Fibroblast of skin of left biceps (primary cell): ENCODE data around the gene DISC1.

Experiments used
- DNase-seq, 2 experiments: peaks; one replicate each; pipeline ENCODE4 v3.0.0-alpha.2; 2013; ENCODE audit warnings: low read depth in 2 of 2

Gene DISC1

DNA sequence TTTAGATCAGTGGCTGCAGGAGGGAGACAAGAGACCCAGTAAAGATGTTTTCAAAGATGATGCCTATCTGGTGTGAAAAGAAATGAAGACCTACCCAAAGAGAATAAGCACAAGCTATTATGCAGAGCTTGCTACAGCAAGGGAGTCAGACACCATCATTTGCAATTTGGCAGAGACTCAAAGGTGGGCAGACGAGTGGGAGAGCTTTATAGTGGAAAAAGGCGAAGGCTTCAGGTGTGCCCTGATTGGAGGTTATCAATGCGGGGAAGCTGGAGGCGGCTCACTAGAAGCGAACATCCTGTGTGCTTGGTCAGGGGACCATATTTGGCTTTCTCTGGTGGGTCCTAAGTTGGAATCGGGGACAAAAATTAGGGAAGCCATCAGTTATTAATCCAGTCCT lies 183.8 kb downstream of the DISC1 start:
- no peak for DNase-seq

DNA sequence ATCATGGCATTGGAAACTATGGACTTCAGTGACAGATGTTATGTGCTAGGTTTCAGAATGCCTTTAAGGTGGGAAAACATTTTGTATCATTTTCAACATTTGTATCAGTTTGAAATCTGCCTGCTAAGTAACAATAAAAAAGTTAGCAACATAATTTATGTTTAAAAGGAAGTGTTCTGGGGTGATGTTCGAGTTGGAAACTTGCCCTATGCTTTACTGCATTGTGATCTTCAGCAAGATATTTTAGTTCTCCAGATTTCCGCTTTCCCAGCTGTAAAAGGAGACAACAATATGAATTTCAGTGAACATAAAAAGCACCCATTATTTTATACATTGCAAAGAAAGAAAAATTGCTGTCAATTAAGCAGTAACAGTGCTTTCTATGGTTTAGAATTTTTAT lies 187.4 kb downstream of the DISC1 start:
- DNase-seq: no peak

DNA sequence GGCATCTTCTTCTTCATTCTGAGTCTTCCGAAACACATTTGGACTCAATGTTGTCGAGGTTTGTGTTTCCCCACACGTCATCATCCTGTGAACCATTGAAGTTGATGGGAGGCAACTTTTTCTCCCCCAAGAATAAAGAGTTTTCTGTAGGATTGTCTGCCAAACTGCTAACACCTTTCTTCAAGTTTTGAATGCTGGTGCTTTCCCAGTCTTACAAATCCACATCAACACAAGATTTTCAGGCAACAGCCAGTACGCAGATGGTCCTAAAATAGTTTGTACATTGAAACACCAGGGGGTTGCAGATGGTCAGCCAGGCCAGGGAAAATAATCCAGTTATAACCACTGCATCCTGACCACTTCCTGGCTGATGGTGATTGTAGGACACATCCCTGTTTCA lies 187.9 kb downstream of the DISC1 start:
- DNase-seq: no peak

DNA sequence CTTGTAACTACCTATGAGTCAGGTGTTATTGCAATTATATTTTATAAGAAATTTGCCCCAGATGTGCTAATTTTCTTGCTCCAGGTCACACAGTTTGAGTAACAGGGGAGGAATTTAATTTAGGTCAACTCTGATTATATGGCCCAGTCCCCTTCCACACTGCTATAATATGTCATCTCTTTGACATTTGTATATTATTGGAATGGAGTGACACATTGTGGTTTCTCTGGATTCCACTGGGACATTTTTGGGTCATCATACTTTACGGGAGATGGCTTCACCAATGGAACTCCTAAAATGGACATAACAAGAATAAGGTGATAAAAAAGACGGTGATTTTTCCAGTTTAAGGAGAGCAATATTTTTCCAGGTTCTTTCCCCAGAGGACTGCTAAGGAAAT lies 191.2 kb downstream of the DISC1 start:
- no peak for DNase-seq

DNA sequence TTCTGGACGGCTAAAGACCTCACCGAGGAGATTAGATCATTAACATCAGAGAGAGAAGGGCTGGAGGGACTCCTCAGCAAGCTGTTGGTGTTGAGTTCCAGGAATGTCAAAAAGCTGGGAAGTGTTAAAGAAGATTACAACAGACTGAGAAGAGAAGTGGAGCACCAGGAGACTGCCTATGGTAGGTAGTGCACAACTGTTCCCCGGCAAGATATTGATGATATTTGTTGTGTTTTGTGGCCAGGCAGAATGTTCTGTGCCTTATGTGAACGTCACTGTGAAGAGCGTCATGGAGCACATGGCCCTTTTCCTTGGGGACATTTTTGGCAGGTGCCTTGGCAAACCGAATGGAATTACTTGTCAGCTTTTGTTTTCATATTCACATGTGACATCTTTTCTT lies 191.7 kb downstream of the DISC1 start:
- DNase-seq: no peak

DNA sequence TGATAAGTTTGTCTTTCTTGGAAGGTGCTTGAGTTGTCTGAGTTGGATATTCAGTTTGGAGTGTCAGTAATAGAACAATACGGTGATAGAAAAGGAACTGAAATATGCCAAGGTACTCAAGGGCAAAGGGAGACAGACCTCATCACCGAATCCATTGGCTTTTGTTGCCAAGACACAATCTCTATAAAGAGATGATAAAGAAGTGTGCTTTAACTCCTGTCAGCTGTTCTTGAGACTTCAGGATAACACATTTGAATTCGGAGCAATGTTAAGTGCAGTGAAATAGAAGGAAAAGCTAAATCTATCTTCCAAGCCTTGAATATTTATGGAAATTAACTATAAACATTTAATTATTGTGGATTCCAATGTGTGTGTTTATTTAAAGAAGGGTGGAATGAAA lies 194.7 kb downstream of the DISC1 start:
- no peak for DNase-seq

DNA sequence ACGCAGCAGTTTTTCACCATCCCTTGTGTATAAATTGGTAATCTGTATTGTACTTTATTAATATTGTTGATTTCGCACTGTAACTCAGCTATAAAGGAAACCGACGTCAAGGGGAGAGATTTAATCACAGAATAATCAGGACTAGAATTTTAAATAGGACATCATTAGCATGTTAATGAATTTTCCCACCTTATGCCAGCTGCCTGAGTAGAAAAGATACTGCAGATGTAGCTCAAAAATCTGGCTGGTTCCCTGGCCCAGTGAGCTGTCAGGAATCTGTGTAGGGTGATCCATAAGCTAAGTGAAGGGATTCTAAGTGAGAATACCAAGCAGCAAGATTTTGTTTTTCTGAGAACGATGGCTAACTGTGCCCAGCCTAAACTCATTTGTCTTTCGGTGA lies 195.5 kb downstream of the DISC1 start:
- DNase-seq: no peak

DNA sequence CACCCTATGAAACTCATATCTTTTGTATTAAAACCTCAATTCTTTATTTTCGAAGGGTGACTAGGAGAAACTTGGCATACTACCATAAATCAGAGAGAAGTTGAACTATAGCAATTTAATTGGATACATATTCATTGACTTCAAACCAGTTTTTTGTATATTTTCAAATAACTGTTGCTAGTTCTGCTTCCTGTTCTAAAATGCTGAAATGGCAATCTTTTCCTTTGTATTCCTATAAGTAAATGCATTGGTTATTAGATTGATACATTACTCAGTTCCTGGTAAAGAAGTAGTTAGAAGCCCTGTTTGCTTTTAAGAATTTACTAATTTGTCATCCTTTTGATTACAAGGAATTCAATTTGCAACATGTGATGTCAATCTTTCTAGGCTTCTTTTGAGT lies 200.0 kb downstream of the DISC1 start:
- no peak for DNase-seq

DNA sequence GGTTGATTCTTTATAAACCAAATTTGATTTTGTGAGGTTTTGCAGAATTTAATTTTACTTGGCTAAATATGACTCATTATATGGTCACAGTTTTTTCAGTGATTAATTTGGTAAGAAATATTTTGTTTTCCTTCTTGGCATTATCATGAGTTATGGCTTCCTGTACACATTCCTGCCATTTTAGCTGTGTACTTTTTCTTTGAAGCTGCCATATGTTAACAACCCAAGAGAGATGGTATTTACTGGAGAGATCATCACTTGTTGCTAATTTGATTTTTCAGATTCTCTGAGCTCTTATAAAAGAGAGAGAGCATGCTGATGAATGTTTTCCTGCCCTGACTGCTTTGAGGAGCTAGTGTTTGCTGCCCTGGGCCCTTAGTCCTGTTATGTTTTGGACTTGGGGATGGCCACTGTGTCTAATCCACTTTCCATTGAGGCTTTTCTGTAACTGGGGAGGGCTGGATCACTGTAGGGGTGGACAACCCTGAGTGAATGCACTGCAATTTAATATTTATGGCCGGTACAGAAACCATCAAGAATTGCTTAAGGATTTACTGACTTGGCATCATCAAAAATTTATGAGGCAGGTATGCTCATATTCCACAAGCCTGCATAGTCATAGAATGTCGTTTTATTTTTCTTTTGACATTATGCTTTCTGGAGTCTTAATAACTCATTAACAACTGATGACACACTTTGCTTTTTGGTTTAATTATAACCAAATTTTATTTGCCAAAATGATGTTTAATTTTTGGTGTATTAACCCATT lies 200.9 kb downstream of the DISC1 start:
- peak; percentile 78 to 82 for DNase-seq

DNA sequence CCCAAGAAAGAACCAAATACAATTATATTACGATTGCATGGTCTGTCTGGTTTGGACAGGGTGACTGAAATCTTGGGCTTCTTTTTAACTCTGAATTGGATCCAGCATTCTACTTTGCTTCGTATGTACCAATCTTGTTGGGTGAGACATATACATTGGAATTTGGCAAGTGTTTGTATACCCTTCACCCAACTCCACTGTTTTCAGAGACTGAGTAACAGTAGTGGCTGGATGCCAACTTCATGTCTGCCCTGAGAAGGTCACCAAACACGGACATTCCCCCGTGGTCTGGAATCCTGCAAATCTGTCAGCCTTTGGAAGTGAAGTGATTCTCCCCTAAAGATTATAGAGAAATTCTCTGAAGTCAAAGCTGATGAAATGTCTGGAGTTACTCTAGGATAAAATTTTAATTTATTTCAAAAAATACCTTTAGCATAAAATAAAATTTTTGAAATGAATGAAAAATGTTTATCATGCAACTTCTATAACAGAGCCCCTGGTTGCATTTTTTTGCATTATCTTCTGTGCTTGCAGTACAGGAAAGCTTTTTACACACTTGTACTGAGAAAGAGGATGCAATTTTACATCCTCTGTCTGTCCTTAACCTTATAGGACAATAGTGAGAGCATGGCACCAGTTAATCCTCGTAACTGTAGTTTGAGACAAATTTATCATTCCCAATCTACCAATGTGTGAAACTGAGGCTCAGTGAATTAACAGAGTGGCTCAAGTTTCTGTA lies 201.8 kb downstream of the DISC1 start:
- DNase-seq: peak; percentile 74 to 79

DNA sequence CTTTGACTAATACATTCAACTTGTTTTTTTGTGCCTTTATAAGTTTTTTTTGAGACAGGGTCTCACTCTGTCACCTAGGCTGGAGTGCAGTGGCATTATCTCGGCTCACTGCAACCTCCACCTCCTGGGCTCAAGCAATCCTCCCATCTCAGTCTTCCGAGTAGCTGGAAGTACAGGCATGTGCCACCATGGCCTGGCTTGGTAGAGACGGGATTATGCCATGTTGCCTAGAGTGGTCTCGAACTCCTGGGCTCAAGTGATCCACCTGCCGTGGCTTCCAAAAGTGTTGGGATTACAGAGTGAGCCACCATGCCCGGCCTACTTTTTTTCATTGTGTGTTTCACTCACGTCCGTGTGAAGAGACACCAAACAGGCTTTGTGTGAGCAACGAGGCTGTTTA lies 202.7 kb downstream of the DISC1 start:
- no peak for DNase-seq

DNA sequence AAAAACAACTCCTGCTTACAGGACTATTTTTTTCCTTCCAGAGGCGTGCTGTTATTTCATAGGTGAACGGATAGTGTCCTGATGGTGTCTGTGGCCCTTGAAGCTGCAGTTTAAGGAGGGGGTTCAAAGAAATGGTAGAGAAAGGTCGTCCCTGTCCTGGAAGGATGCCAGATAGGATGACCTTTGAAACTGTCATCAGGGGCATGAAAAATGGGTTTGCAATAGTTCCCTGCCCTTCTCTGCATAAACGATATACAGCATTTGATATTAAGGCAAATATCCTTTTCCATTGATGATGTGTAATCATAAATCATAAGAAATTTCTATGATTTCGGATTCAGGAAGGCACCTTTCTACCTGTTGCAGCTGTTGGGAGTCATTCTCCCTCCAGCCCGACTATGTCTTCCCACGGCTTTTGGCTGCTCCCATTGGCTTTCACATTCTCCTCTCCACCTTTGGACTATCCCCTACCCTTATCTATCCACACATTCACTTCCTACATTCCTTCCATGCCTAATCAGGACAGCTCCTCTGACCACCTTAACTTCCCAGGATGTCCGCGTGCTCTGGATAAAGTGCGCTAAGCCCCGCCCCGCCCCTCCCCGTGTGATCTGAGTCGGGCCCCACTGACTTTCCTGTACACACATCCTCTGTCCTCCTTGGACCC lies 209.8 kb downstream of the DISC1 start:
- no peak for DNase-seq

DNA sequence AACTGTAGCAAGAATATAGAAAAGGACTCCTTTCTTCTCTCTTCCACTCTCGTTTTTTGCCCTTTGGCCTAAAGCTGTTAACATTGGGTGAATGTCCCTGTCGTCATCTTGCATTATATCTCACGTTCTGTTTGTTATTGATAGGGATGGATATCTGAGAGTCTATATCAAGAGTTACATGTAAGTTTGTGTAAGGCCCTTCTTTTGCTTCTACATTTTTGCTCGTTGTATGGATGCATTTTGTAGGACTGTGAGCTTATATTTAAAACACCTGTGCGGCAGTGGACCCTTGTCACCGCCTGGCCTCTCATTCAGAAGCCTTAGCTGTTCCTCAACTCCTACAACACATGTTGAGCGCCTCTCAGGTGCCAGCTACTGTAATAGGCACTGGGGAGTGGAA lies 211.9 kb downstream of the DISC1 start:
- DNase-seq: no peak

DNA sequence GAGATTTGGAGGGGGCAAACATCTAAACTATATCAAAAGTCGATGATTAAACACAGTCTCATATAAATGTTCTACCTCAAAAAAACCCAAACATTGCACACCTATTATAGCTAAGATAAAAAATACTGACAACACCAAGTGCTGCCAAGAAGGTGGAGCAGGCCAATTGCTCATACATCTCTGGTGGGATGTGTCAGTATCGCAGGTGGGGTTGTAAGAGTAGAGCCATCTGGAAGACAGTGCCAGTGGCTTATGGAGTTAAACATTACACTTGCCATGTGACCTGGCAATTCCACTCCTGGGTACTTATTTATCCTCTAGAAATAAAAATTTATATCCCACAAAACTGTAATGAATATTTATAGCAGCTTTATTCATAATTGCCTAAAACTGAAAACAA lies 213.4 kb downstream of the DISC1 start:
- DNase-seq: no peak

DNA sequence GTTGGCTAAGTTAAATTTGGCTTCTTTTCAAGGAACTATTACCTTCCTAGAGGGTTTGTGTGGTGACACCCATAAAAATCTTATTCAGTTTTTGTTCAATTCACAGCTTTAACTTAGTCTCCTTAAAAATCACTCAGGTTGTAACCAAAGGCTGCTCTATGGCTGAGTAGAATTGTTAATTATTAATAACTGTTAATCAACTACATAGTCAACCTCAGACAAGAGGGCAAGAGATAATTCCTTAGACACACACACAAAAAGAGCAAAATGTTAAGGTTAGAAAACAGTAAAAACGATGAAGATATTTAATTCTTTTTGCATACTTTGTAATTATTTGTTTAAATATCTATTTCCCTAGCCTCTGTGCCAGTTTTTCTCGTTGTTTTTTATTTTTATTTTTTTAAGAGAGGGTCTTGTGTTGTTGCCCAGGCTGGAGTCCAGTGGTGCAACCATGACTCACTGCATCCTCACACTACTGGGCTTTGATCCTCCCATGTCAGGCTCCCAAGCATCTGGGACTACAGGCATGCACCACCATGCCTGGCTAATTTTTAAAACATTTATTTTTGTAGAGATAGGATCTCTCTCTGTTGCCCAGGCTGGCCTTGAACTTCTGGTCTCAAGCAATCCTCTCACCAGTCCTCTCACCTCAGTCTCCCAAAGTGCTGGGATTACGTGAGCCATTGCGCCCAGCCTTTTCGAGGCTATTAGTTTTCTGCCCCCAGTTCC lies 215.2 kb downstream of the DISC1 start:
- DNase-seq: no peak

DNA sequence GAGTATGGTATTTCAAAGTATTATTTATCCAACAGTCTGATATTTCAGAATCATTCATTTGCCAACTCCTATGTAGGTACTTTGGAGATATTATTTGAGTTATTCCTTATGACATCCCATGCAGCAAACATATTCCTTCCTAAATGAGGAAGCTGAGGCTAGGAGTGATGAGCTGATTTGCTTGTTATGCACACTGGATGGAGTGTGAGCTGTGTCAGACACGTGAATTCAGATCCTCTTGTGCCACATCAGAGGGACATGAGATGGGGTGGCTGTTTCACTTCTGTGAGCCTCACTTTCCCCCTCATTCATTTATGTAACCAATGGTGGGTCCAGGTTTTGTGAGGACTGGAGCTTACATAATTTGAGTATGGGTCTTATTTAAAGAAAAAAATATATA lies 215.9 kb downstream of the DISC1 start:
- no peak for DNase-seq

DNA sequence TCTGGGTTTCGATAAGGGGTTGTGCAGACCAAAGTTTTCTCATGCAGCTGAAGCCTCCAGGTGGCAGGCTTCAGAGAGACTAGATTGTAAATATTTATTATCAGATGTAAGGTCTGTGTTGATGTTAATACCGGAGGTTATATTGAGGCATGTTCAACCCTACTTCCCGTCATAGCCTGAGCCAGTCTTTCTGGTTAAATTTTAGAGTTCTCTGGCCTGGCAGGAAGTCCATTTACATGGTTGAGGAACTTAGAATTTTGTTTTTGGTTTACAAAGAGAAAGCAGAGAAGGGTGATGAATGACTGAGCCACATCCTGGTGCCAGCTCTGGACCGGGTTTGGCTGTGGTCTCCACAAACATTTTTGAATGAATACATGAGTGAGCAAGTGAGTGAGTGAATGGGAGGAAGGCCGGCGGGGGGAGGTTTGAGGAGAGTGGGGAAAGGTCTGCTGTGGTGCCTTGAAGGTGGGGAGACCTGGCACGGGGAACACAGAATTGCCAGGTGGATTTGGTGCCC lies 218.5 kb downstream of the DISC1 start:
- no peak for DNase-seq

DNA sequence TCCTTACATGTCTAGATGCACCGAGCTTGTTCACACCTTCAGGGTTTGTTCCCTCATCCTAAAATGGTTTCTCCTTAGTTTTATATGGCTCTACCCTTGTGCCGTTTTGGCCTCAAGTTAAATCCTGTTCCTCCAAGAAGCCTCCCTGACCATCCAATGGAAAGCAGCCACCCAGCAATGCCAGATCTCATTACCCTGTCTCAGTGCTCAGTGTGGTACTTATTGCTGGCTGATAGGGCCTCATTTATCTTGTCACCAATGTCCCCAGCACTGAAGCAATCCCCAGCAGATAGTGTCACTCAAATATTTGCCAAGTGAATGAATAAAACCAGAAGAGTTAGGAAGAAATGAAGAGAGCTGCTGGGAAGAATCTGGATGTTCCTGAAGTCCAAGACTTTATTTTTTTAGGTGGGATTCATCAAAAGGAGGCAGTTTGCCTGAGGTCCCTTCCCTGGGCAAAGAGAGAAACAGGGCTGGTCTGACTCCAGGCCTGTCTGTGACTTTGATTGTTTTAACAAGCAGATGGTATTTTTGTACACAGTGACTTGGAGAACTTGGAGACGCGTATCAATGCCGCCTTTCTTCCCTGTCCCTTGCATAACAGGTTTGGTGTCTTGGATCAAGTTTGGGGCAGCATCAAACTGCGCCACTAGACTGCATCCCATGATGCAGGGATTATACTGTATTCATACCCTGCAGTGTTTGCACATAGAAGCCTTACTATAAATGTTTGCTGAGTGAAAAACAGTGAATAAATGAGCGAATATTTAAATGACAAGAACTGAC lies 221.2 kb downstream of the DISC1 start:
- no peak for DNase-seq

DNA sequence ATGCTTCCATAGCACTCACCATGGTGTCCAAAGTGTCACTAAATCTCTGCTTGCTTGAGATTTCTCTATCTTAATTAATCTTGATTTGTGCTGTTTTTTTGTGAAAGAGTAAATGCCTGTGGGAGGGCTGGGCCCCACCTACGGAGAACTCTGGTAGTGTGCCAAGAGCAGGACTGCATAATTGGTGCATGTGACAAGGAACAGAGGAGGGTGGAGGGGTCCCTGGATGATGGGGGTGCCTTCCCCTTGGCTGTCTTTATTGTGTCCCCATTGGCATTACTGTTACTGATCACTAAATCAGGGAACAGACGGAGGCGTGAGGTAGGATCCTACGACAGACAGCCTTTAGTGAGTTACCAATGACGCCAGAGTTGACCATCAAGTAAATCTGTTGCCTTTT lies 223.4 kb downstream of the DISC1 start:
- no peak for DNase-seq

DNA sequence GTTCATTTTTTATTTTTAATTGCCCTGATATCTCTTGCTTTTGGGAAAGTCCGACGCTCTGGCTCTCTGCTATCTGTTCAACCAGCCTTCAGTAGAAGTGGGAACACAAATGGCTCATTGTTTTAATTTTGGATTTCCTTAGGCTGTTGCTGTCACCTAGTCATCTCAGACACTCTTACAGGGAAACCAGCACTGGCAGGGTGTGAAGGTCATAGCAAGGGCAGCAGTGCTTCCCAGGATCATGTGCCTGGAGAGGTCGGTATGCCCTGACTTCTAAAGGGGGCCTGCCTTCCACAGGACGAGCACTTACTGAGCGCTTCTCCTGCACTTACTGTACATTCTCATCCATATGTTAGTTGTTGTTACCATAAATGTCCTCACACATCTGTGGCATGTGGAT lies 224.2 kb downstream of the DISC1 start:
- no peak for DNase-seq

DNA sequence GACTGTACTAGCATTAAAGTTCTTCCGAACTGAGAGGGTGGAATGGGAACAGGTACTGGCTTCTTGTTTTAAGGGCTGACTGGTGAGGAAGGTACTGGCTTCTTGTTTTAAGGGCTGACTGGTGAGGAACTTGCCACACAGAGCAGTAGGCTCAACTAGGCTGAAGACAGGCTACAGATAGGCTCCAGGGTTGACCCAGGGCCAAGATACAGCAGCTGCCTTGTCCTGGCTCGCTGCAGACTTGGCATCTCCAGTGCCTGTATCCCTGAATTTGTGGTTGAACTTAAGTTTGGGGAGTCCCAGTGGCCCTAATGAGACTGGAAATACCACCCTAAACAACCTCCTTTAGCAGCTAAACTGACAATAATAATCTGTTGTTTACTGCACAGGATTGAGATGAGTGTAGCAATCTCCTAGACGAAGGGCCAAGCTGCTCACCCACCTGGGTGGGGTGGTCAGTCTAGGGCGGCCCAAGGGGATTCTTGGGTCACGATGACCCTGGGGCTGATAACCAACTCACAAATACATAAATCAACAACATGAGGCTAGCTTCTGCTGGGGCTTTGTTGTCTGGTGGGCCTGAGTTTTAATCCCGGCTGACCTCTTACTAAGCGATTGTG lies 227.1 kb downstream of the DISC1 start:
- no peak for DNase-seq
